Lower leg skin (tissue), 4 donors: Measurements from ENCODE around the gene ZNF75A. TPM values are rescaled to one million over a fixed set of nuclear protein-coding genes. Genes with fewer than 3 reads are reported as not detected.

ENCODE experiments used
- DNase-seq, 2 donors: peaks; one replicate each; pipeline ENCODE4 v3.0.0-alpha.2; 2019; ENCODE audit warnings: low spot score in 2 of 2
- H3K4me3 ChIP-seq: fragments of 200-600 bp; sonication (generic); 2 replicates; pipeline ENCODE4 v1.5.1; 2017; ENCODE audit warnings: mild to moderate bottlenecking, low read depth; ENCODE audit not compliant: poor library complexity, severe bottlenecking
- CTCF ChIP-seq, 3 donors: fragments of 450-650 bp; IDR thresholded peaks; one replicate each; pipeline ENCODE4 v1.5.1; 2016; ENCODE audit warnings: antibody characterized with exemption in 3 of 3, mild to moderate bottlenecking in 3 of 3, moderate library complexity in 2 of 3
- POLR2A ChIP-seq, 2 donors: fragments of 450-650 bp; IDR thresholded peaks; one replicate each; pipeline ENCODE4 v1.6.1; 2016 to 2017; ENCODE audit warnings: antibody characterized with exemption in 2 of 2, mild to moderate bottlenecking in 1 of 2, moderate library complexity in 1 of 2
- WGBS, 2 donors: methylation state at CpG; one replicate each; pipeline ENCODE4 v1.1.5; 2018; 5-methylcytosine and 5-hydroxymethylcytosine counted together
- intact Hi-C: fragments of 100-400 bp; cut with DNase I; formaldehyde crosslinking; loops from one replicate; pipeline ENCODE4 v1.15.0; 2023; ENCODE audit warnings: low total_unique reads
- total RNA-seq, 4 donors: library from RNA; depleted of rRNA; stranded (reverse); fragments of >200 nt; gene quantifications; one replicate each; pipeline ENCODE4 v1.1.0, GENCODE V29; 2016

Gene ZNF75A
- total RNA-seq, 4 donors from 2014 or later = 13.3 to 23.5 (median 18.2) TPM

GRCh38 chr16:3283543-3284447 is 21.5 kb upstream of the ZNF75A start:
- WGBS, 2 donors = 12 to 14% methylated on average over 23 to 30 of the region's 56 CpGs
- no peak for TF ChIP-seq POLR2A (IDR thresholded peaks at IDR 0.05)
- TF ChIP-seq CTCF (IDR thresholded peaks at IDR 0.05) = no peak
- peak in 1 of 2 donors; percentile 31 for DNase-seq
- intact Hi-C loops = no loop called here
- H3K4me3 ChIP-seq = peak overlapping the region; percentile 94

GRCh38 chr16:3285131-3285530 is 20.2 kb upstream of the ZNF75A start:
- no peak overlapping the region for H3K4me3 ChIP-seq
- WGBS, 2 donors = 81 to 86% methylated on average over 6 of the region's 6 CpGs
- DNase-seq = no peak
- intact Hi-C loops = no loop called here
- TF ChIP-seq CTCF (IDR thresholded peaks at IDR 0.05) (no peak), POLR2A (IDR thresholded peaks at IDR 0.05) (no peak)

GRCh38 chr16:3289998-3290673 is 15.2 kb upstream of the ZNF75A start:
- H3K4me3 ChIP-seq = no peak overlapping the region
- DNase-seq = no peak
- TF ChIP-seq POLR2A (IDR thresholded peaks at IDR 0.05) (no peak), CTCF (IDR thresholded peaks at IDR 0.05) (no peak)
- intact Hi-C loops = no loop called here
- WGBS, 2 donors = 95 to 99% methylated on average over 16 of the region's 16 CpGs

GRCh38 chr16:3292604-3293003 is 12.7 kb upstream of the ZNF75A start:
- no peak for DNase-seq
- intact Hi-C loops = no loop called here
- H3K4me3 ChIP-seq = no peak overlapping the region
- WGBS, 2 donors = 95 to 100% methylated on average over 3 of the region's 3 CpGs
- TF ChIP-seq CTCF (IDR thresholded peaks at IDR 0.05) (no peak), POLR2A (IDR thresholded peaks at IDR 0.05) (no peak)

GRCh38 chr16:3295209-3295608 is 10.1 kb upstream of the ZNF75A start:
- no peak for TF ChIP-seq POLR2A (IDR thresholded peaks at IDR 0.05)
- TF ChIP-seq CTCF (IDR thresholded peaks at IDR 0.05) = no peak
- intact Hi-C loops = loop anchor here (5.0 kb wide), 1 partner anchor 113 kb away; no protein-coding TSS in a partner anchor
- DNase-seq = no peak
- no peak overlapping the region for H3K4me3 ChIP-seq
- WGBS, 2 donors = 39 to 44% methylated on average over 19 to 45 of the region's 45 CpGs
